ENCODE measurements around the gene ARHGEF38.

DNA sequence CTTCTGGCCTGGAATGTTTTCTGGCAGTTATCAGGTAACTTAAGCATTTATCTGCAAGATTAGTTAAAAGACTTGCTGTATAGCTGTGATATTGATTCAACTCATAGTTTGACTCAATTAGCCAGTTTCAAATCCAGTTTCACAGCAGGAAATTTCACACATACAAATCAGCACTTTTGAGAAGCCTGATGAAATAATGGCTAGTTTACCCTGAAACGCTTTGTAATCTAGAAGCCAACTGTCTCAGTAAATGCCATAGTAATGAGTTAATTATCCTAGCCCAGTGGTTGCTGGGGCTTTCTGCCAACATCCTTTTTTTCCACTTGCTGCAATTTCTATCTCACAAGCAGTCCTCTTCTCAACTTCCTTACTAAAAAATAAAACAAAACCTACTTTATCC is 53.1 kb downstream of the ARHGEF38 start:
- TF ChIP-seq GATA2 (IDR thresholded peaks at IDR 0.05; ENCODE audit: low read depth, low read length) (no peak), GATA3 (IDR thresholded peaks at IDR 0.05; ENCODE audit: low read depth, low read length) (no peak)

All from SH-SY5Y (cell line).